Omental fat pad (tissue), 4 donors: ENCODE results near the gene DKK3. TPM values are rescaled to one million over a fixed set of nuclear protein-coding genes. Genes with fewer than 3 reads are reported as not detected.

Experiments used
- ATAC-seq: fragments of 150-250 bp; one replicate; pipeline ENCODE4 v1.9.1; 2016; ENCODE audit warnings: mild to moderate bottlenecking, moderate library complexity; ENCODE audit not compliant: low FRiP score
- DNase-seq: peaks from one replicate; pipeline ENCODE4 v3.0.0-alpha.2; 2019; ENCODE audit warnings: low spot score
- CTCF ChIP-seq, 3 donors: fragments of 450-650 bp; IDR thresholded peaks; one replicate each; pipeline ENCODE4 v1.5.1; 2016 to 2017; ENCODE audit warnings: antibody characterized with exemption in 3 of 3, mild to moderate bottlenecking in 3 of 3, moderate library complexity in 2 of 3
- total RNA-seq, 4 donors: library from RNA; depleted of rRNA; stranded (reverse); fragments of >200 nt; gene quantifications; one replicate each; pipeline ENCODE4 v1.1.0, GENCODE V29; 2016

Gene DKK3
- total RNA-seq, 4 donors from 2014 or later: 16.5 to 33.6 (median 21.7) TPM

DNA sequence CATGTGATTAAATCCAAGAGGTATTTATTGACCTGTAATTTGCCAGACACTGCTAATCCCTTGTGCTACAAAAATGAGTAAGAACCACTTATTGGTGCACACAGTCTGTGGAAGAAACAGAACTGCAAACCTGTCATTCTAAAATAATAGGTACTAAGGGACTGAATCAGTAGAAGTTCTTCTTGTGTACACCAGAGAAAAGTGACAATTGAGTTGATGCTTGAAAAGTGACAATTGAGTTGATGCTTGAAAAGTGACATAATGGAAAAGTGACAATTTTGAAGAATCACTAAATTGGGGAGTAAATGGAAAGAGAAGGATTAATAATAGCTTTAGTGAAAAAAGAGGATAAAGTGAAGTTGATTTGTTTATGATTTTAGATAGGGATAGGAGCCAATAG, 56.4 kb downstream of the DKK3 start:
- no peak for TF ChIP-seq CTCF (IDR thresholded peaks at IDR 0.05)
- ATAC-seq (no peak), DNase-seq (no peak)

- DNase-seq (no peak), ATAC-seq (no peak)
- no peak for TF ChIP-seq CTCF (IDR thresholded peaks at IDR 0.05)
These were observed 58.9 kb downstream of the DKK3 start for GRCh38 chr11:11949482-11949881.

GRCh38 chr11:11948242-11948947, 60.0 kb downstream of the DKK3 start:
- ATAC-seq (no peak), DNase-seq (no peak)
- no peak for TF ChIP-seq CTCF (IDR thresholded peaks at IDR 0.05)

GRCh38 chr11:11947825-11948224, 60.6 kb downstream of the DKK3 start:
- no peak for ATAC-seq
- DNase-seq: no peak
- no peak for TF ChIP-seq CTCF (IDR thresholded peaks at IDR 0.05)

DNA sequence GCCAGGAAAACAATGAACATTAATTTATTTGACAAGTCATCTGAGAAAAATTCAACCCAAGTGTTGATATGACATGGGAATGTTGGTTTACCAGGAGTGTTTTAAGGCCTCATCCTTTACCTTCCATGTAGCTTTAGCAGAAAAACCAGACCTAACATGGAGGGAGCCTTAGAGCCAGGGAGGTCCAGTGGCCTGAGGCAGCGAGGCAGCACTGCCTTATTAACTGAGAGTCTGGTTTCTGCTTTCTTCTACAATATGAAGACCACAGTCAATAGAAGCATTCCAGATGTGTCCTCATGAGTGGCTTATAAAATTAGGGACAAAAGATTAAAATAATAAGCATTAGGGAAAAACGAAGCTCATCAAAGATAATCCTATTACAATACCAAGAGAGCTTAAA, 61.5 kb downstream of the DKK3 start:
- TF ChIP-seq CTCF (IDR thresholded peaks at IDR 0.05): no peak
- ATAC-seq (no peak), DNase-seq (no peak)

DNA sequence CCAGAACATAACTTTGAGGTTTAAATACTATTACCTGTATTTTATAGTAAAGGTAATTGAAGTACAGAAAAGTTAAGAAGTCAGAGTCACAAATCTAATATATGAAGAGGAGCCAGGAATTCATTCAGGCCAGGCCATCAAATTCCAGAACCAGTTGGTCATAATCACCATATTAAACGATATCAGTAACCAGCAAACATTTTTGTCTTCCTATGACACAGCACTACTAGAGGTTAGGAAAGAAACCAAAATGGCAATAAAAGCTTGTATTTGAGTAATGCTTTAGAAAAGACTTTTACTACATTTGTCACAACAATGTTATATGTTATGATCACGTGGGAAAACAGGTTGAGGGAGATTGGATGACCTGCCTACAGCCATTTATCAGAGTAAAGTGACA, 62.2 kb downstream of the DKK3 start:
- DNase-seq (no peak), ATAC-seq (no peak)
- TF ChIP-seq CTCF (IDR thresholded peaks at IDR 0.05): no peak

GRCh38 chr11:11944444-11944843, 64.0 kb downstream of the DKK3 start:
- DNase-seq (no peak), ATAC-seq (no peak)
- TF ChIP-seq CTCF (IDR thresholded peaks at IDR 0.05): no peak
